Liver (tissue), 9 donors: Measurements from ENCODE around the gene IMPDH2. TPM values are rescaled to one million over a fixed set of nuclear protein-coding genes. Genes with fewer than 3 reads are reported as not detected.

Source experiments
- DNase-seq: peaks from one replicate; pipeline ENCODE4 v3.0.0-alpha.2; 2017; ENCODE audit warnings: low spot score
- H3K27ac ChIP-seq, 2 donors: one replicate each; pipeline ENCODE4 v1.7.0; 2013; ENCODE audit warnings: inconsistent platforms in 2 of 2, low read length in 2 of 2, control low read depth in 1 of 2, low read depth in 1 of 2, mild to moderate bottlenecking in 1 of 2
- H3K27me3 ChIP-seq, 4 donors: one replicate each; pipeline versions ENCODE4 v1.6.1 to v1.7.0; 2013; ENCODE audit warnings: low read length in 3 of 4, inconsistent platforms in 1 of 4, mild to moderate bottlenecking in 1 of 4, moderate library complexity in 1 of 4; ENCODE audit not compliant: control insufficient read depth in 4 of 4, insufficient read depth in 4 of 4
- H3K36me3 ChIP-seq, 4 donors: one replicate each; pipeline versions ENCODE4 v1.6.1 to v1.7.0; 2013; ENCODE audit warnings: low read length in 3 of 4, mild to moderate bottlenecking in 3 of 4, low read depth in 1 of 4, moderate library complexity in 1 of 4; ENCODE audit not compliant: control insufficient read depth in 4 of 4, insufficient read depth in 3 of 4
- H3K4me1 ChIP-seq, 4 donors: one replicate each; pipeline versions ENCODE4 v1.6.1 to v1.7.0; 2013; ENCODE audit warnings: low read length in 3 of 4, mild to moderate bottlenecking in 3 of 4, moderate library complexity in 1 of 4; ENCODE audit not compliant: control insufficient read depth in 4 of 4, insufficient read depth in 4 of 4
- H3K4me3 ChIP-seq, 3 donors: one replicate each; pipeline versions ENCODE4 v1.6.1 to v1.7.0; 2013; ENCODE audit warnings: low read length in 3 of 3, control low read depth in 1 of 3, low read depth in 1 of 3, mild to moderate bottlenecking in 1 of 3
- H3K9ac ChIP-seq, 2 donors: one replicate each; pipeline ENCODE4 v1.7.0; 2013; ENCODE audit warnings: low read length in 2 of 2, mild to moderate bottlenecking in 2 of 2, moderate library complexity in 2 of 2, control low read depth in 1 of 2, low read depth in 1 of 2
- H3K9me3 ChIP-seq, 4 donors: one replicate each; pipeline versions ENCODE4 v1.6.1 to v1.7.0; 2013; ENCODE audit warnings: low read length in 3 of 4; ENCODE audit not compliant: control insufficient read depth in 4 of 4
- EGR1 ChIP-seq, 2 donors: IDR thresholded peaks; 2 replicates each; pipeline ENCODE4 v1.6.1; 2016 to 2018; ENCODE audit warnings: antibody characterized with exemption in 2 of 2, low read depth in 2 of 2
- HNF4G ChIP-seq: IDR thresholded peaks from 2 replicates; pipeline ENCODE4 v1.6.1; 2016; ENCODE audit warnings: antibody characterized with exemption
- JUND ChIP-seq, 2 donors: IDR thresholded peaks; 2 replicates each; pipeline ENCODE4 v1.6.1; 2016; ENCODE audit warnings: antibody characterized with exemption in 2 of 2
- NR2F2 ChIP-seq: IDR thresholded peaks from 2 replicates; pipeline ENCODE4 v1.6.1; 2016; ENCODE audit warnings: antibody characterized with exemption
- RAD21 ChIP-seq, 2 donors: IDR thresholded peaks; 2 replicates each; pipeline ENCODE4 v1.6.1; 2016; ENCODE audit warnings: antibody characterized with exemption in 2 of 2, mild to moderate bottlenecking in 2 of 2
- TAF1 ChIP-seq: conservative IDR thresholded peaks from 2 replicates; pipeline ENCODE4 v1.6.1; 2016; ENCODE audit warnings: antibody characterized with exemption, mild to moderate bottlenecking
- YY1 ChIP-seq: IDR thresholded peaks from 2 replicates; pipeline ENCODE4 v1.6.1; 2016; ENCODE audit warnings: antibody characterized with exemption, mild to moderate bottlenecking
- WGBS: extraction: QIAGEN DNeasy Blood & Tissue Kit; methylation state at CpG from one replicate; pipeline ENCODE4 v1.1.7; 2013; 5-methylcytosine and 5-hydroxymethylcytosine counted together
- polyA plus RNA-seq, 2 donors: library from polyadenylated mRNA; stranded (reverse) in 1 of 2; unstranded in 1 of 2; fragments of 200-250 nt in 1 of 2; fragments of >200 nt in 1 of 2; fragmentation: Nextera tagmentation in 1 of 2; extraction: Ambion mirVana in 1 of 2; gene quantifications; one replicate each; pipeline versions ENCODE4 v1.2.1 to v1.2.3, GENCODE V29; 2013 to 2015
- total RNA-seq, 2 donors: library from RNA; depleted of rRNA; stranded (reverse); fragments of >200 nt; gene quantifications; one replicate each; pipeline ENCODE4 v1.2.3, GENCODE V29; 2014
- TF ChIP-seq, protein P1 (sequence below): IDR thresholded peaks from 2 replicates; pipeline ENCODE4 v1.6.1; 2016; ENCODE audit warnings: antibody characterized with exemption, mild to moderate bottlenecking
- TF ChIP-seq, protein P2 (sequence below): fragments of 150-350 bp; IDR thresholded peaks from 2 replicates; pipeline ENCODE4 v1.5.1; 2017; ENCODE audit warnings: improper control_type of control experiment, low read depth, low read length; ENCODE audit not compliant: missing input control
- donor health status: healthy.
- donor health status: healthy.
- donor health status: healthy.
- donor health status: healthy.
- donor health status: healthy.

Gene IMPDH2
- total and polyA plus RNA-seq, 4 donors: 20.9 to 182 (median 39.7) TPM

DNA sequence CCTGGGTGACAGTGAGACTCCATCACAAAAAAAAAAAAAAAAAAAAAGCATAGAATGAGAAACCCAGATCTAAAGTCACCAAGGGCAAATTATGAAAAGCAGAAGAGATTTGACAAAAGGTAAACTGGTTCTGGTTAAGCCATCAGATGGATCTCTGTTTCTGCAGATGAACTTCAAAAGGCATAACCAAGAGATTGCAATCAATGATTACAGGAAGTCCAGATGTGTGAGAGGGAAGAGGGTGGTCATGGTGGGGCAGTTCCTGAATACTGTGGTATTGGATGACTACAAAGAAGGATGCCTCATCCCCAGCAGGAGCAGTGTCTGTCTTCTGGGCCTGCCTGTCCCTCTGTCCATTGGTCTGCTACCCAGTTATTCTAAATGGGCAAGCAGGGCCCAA, 35.4 kb downstream of the IMPDH2 start (continued):
- TF ChIP-seq, protein P1, sequence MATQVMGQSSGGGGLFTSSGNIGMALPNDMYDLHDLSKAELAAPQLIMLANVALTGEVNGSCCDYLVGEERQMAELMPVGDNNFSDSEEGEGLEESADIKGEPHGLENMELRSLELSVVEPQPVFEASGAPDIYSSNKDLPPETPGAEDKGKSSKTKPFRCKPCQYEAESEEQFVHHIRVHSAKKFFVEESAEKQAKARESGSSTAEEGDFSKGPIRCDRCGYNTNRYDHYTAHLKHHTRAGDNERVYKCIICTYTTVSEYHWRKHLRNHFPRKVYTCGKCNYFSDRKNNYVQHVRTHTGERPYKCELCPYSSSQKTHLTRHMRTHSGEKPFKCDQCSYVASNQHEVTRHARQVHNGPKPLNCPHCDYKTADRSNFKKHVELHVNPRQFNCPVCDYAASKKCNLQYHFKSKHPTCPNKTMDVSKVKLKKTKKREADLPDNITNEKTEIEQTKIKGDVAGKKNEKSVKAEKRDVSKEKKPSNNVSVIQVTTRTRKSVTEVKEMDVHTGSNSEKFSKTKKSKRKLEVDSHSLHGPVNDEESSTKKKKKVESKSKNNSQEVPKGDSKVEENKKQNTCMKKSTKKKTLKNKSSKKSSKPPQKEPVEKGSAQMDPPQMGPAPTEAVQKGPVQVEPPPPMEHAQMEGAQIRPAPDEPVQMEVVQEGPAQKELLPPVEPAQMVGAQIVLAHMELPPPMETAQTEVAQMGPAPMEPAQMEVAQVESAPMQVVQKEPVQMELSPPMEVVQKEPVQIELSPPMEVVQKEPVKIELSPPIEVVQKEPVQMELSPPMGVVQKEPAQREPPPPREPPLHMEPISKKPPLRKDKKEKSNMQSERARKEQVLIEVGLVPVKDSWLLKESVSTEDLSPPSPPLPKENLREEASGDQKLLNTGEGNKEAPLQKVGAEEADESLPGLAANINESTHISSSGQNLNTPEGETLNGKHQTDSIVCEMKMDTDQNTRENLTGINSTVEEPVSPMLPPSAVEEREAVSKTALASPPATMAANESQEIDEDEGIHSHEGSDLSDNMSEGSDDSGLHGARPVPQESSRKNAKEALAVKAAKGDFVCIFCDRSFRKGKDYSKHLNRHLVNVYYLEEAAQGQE: no peak

DNA sequence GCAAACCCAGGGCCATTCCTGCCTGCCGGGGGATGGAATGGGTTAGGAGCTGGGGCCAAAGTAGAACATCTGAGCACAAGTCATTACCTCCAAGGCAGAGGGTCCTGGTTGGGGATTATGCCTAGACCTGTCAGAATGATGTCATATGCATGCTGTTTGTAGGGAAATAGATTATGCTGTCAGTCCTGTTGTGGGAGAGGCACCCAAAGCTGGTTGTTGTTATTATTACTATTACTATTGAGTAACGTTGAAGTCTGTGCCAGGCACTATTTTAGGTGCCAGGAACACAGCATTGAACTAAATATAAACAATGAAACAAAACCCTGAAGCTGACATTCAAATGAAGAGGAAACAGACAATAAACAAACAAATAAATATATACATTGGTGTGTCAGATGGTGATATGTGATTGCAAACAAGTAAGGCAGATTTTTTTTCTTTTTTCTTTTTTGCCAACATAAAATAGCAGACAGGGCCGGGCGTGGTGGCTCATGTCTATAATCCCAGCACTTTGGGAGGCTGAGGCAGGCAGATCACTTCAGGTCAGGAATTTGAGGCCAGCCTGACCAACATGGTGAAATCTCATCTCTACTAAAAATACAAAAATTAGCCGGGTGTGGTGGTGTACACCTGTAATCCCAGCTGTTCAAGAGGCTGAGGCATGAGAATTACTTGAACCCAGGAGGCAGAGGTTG, 37.2 kb downstream of the IMPDH2 start:
- H3K36me3 ChIP-seq: peaks cover 0 to 2% (median 0%) of the 10 kb centered on the region in 4 donors
- no peaks in the 10 kb centered on the region for H3K9me3 ChIP-seq
- H3K9ac ChIP-seq: no peak overlapping the region
- no peak overlapping the region for H3K4me3 ChIP-seq
- H3K27me3 ChIP-seq: no peaks in the 10 kb centered on the region
- TF ChIP-seq RAD21 (IDR thresholded peaks at IDR 0.05) (no peak), HNF4G (no peak)
- no peak for DNase-seq
- H3K27ac ChIP-seq: no peak overlapping the region
- peaks cover 3 to 22% (median 15%) of the 10 kb centered on the region in 4 donors for H3K4me1 ChIP-seq
- WGBS: 87% methylated on average over 5 of the region's 5 CpGs

DNA sequence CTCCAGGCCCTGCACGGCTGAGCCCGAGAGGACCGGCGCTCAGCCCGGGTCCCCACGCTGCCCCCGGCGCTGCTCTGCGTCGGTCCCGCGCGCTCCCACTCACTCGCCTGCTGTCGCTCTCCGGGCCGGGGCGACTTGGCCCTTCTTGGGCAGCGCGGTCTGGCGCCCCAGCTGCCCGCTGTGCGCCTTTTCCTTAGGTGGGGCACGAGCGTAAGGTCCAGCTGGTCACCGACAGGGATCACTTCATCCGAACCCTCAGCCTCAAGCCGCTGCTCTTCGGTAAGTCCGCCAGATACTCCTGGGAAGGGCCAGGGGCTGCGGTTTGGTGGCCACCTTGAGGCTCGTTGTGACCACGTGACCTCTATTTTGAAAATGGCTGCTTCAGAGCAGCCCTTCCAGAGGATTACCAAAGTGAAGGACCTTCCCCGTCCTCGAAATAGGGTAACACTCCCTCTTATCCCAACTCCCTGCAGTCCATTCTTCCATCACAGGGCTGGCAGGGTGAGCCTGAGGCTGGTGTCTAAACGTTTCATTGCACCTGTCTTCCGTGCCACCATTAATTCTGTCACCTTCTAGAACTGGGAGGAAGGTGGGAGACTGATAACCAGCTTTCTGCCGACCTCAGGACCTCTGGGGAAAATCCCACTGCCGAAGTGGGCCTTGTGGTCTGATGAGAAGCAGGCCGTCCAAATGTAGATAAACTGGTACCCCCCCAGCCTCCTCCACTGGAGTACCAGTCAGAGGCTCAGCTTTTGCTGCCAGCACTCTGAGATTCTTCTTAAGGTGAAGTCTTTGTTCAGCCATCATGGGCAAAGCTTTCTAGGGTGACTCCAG, 38.3 kb downstream of the IMPDH2 start:
- peak; percentile 53 for DNase-seq

DNA sequence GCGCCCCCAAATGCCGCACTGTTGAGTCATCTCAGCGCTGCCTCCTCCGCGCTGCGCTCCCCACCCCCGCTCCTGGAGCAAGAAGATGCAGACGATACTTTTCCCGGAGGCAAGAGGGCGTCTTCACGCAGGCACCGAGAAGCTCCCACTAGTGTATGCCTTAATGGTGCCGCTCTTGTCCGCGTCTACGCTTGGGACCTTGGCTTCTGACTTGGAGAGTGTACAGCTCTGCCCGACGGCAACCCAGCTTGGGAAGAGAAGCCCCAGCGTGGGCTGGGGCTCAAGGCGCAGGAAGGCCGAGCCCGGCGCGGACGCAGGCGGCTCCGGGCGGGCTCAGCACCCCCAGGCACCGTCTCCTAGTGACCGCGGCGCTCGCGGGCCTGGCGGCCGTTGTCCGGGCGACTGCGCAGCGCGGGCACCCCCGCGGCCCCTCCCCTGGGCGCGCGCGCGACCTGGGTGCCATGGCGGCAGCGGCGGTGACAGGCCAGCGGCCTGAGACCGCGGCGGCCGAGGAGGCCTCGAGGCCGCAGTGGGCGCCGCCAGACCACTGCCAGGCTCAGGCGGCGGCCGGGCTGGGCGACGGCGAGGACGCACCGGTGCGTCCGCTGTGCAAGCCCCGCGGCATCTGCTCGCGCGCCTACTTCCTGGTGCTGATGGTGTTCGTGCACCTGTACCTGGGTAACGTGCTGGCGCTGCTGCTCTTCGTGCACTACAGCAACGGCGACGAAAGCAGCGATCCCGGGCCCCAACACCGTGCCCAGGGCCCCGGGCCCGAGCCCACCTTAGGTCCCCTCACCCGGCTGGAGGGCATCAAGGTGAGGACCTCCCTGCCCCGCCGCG, 39.2 kb downstream of the IMPDH2 start, which contains the start of gene P4HTM:
Gene P4HTM, plus strand, starts transcription at position 446 of the 840 bp plus-strand sequence. Its CDS starts 16 bp downstream, at position 462.
- DNase-seq: peak; percentile 81
- H3K4me3 ChIP-seq: peak within 1 kb of the TSS; percentile 62 to 93 (median 87)
- no peaks in the 10 kb centered on the region for H3K27me3 ChIP-seq
- peaks cover 0 to 9% (median 3%) of the 10 kb centered on the region in 4 donors for H3K36me3 ChIP-seq
- WGBS: under 1% methylated on average over 91 of the region's 91 CpGs
- H3K27ac ChIP-seq: peak within 1 kb of the TSS; percentile 70 to 79
- peaks cover 3 to 22% (median 15%) of the 10 kb centered on the region in 4 donors for H3K4me1 ChIP-seq
- H3K9ac ChIP-seq: peak within 1 kb of the TSS in 1 of 2 donors; percentile 58
- no peaks in the 10 kb centered on the region for H3K9me3 ChIP-seq
- peak; percentile 30 for TF ChIP-seq NR2F2
- peak in 1 of 2 donors; percentile 46 for TF ChIP-seq EGR1 (IDR thresholded peaks at IDR 0.05; ENCODE audit: low read depth in 2 of 2)
- peak; percentile 60 to 72 for TF ChIP-seq JUND (IDR thresholded peaks at IDR 0.05)
- TF ChIP-seq TAF1: no peak
- peak in 1 of 2 donors; percentile 41 for TF ChIP-seq RAD21 (IDR thresholded peaks at IDR 0.05)
- TF ChIP-seq YY1: peak; percentile 35
- TF ChIP-seq, protein P2, sequence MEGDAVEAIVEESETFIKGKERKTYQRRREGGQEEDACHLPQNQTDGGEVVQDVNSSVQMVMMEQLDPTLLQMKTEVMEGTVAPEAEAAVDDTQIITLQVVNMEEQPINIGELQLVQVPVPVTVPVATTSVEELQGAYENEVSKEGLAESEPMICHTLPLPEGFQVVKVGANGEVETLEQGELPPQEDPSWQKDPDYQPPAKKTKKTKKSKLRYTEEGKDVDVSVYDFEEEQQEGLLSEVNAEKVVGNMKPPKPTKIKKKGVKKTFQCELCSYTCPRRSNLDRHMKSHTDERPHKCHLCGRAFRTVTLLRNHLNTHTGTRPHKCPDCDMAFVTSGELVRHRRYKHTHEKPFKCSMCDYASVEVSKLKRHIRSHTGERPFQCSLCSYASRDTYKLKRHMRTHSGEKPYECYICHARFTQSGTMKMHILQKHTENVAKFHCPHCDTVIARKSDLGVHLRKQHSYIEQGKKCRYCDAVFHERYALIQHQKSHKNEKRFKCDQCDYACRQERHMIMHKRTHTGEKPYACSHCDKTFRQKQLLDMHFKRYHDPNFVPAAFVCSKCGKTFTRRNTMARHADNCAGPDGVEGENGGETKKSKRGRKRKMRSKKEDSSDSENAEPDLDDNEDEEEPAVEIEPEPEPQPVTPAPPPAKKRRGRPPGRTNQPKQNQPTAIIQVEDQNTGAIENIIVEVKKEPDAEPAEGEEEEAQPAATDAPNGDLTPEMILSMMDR: no peak

More for the DNA sequence above, 38.3 kb downstream of the IMPDH2 start:
- peak overlapping the region in 1 of 2 donors; percentile 58 for H3K9ac ChIP-seq
- H3K27me3 ChIP-seq: no peaks in the 10 kb centered on the region
- peaks cover 0 to 4% (median under 1%) of the 10 kb centered on the region in 4 donors for H3K36me3 ChIP-seq
- no peaks in the 10 kb centered on the region for H3K9me3 ChIP-seq
- WGBS: 16% methylated on average over 40 of the region's 40 CpGs
- peak overlapping the region; percentile 70 to 79 for H3K27ac ChIP-seq
- H3K4me1 ChIP-seq: peaks cover 3 to 22% (median 15%) of the 10 kb centered on the region in 4 donors
- TF ChIP-seq YY1: peak; percentile 61
- no peak for TF ChIP-seq HNF4G
- peak overlapping the region; percentile 62 to 93 (median 87) for H3K4me3 ChIP-seq
